Pulmonary artery endothelial cell (primary cell): Measurements from ENCODE around the gene RGS19. TPM values are rescaled to one million over a fixed set of nuclear protein-coding genes. Genes with fewer than 3 reads are reported as not detected.

Experiments
- DNase-seq: peaks from one replicate; pipeline ENCODE4 v3.0.0-alpha.2; 2011; ENCODE audit warnings: low read depth, low spot score
- total RNA-seq: library from RNA; depleted of rRNA; stranded (reverse); fragments of >200 nt; gene quantifications from 2 replicates; pipeline ENCODE4 v1.2.3, GENCODE V29; 2014

Gene RGS19
- total RNA-seq, 1 donor from 2014 or later: 19.1 TPM

DNA sequence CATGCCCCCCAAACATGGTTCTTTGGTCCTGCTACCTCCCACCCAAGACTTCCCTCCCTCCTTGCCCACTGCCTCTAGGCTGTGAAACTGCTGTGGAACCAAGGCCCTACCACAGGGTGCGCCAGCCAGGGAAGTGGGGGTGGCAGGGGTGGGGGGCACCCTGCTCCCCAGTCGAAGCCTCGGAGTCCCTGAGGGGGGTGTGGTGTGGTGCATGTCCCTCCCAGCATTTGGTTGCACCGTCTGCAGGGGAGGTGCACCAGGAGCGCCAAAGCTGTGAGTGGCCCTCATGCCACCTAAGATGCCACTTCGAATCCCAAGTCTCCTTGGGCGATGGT lies 1.8 kb downstream of the RGS19 start:
- DNase-seq: no peak

DNA sequence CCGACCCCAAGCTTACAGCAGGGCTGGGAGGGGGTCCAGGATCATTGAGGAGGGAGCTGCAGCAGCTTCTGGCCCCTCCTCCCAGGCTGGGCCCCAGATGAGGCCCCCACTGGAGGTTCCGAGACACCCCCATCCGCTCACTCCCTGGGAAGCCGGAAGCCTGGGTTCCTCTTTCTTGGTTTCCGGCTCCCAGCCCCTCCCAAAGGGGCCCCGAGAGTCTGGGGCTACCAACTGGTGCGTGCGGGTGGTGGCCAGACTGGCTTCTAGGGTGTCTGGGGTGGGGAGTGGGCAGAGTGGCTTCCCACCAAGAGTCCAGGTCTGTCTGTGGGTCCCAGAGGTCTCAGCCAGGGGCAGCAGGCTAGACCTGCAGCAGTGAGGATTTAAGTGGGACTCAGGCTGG lies 2.2 kb downstream of the RGS19 start:
- DNase-seq: no peak

DNA sequence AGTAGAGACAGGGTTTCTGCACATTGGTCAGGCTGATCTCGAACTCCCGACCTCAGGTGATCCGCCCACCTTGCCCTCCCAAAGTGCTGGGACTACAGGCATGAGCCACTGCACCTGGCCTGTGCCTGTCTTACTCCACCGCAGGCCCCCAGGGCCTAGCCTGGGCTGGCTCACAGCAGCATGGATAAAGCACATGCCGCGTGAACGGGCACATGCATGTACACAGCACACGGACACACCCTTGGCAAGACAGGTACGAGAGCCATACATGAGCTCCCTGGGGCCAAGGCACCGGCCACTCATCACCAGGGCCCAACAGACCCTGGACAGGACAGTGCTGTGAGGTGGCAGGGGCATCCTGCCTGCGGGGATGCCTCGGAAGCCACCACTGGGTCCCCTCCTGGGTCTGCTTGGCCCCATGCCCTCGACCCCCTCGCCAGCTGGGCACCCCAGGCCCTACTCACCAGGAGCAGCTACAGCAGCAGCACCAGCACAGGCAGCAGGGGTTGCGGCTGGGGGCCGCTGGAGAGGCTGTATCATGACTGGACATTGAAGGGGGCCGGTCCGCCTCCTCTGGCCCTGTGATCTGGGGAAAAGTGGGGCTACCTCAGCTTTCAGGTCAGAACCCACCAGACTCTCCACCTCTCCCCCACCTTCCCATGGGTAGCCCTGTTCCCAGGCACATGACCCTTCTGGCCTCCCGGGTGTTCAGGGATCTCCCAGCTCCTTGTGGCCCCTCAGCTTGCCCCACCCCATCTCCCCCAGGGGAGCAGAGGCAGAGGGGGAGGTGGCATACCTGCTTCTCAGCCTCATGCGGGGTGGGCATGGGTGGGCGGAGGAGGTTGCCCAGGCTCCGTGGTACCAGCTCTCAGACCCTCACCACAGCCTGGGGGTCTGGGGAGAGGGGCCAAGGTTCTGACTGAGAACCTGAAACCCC lies 3.0 kb downstream of the RGS19 start:
- DNase-seq: no peak

DNA sequence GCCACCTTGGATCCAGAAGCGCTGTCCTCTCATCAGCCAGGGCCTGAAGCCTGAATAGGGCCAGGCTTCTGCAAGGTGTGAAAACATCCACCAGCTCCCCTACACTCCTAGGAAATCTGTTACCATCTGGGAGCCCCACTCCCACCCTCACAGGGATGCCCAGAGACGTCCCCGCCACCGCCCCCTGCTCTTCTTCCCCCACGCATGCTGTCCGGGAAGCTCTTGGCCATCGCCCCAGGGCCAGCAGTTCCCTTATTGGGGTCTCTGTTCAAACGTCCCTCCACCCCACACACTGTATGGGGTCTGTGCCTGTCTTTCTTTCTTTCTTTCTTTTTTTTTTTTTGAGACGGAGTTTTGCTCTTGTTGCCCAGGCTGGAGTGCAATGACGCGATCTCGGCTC lies 3.8 kb downstream of the RGS19 start:
- no peak for DNase-seq

DNA sequence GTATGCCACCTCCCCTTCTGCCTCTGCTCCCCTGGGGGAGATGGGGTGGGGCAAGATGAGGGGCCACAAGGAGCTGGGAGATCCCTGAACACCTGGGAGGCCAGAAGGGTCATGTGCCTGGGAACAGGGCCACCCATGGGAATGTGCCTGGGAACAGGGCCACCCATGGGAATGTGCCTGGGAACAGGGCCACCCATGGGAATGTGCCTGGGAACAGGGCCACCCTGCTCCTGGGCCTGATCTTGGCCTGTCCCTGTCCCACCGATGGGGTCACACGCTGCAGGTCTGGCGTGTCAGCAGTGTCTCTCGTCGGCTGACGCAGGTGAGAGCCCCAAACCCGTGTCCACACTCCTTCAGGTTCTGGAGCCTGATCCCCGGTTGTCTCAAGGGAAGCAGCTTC lies 4.4 kb downstream of the RGS19 start:
- no peak for DNase-seq

DNA sequence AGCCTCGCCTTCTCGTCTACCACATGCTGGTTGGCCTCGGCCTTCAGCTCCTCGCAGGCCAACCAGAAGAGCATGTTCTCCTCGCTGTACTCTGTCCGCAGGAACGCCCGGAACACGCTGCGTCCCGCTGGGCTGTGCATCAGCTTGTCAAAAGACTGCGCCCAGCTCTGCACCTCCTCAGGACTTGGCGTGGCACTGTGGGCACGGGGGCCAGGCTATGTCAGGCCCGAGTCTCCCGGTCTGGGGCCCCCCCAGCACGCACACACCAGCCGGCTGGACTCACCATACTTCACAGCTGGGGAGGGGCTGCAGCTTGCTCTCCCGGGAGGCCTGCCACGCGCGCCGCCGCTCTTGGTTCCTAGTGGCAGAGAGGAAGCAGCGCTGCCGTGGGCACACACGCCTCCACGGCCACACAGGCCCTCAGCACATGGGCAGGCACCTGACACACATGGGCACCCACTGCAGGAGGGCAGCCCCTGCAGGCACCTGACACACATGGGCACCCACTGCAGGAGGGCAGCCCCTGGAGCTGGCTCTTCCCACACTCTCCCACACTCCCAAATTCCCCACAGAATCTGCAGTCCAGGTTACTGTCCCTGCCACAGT lies 5.0 kb downstream of the RGS19 start:
- DNase-seq: no peak

DNA sequence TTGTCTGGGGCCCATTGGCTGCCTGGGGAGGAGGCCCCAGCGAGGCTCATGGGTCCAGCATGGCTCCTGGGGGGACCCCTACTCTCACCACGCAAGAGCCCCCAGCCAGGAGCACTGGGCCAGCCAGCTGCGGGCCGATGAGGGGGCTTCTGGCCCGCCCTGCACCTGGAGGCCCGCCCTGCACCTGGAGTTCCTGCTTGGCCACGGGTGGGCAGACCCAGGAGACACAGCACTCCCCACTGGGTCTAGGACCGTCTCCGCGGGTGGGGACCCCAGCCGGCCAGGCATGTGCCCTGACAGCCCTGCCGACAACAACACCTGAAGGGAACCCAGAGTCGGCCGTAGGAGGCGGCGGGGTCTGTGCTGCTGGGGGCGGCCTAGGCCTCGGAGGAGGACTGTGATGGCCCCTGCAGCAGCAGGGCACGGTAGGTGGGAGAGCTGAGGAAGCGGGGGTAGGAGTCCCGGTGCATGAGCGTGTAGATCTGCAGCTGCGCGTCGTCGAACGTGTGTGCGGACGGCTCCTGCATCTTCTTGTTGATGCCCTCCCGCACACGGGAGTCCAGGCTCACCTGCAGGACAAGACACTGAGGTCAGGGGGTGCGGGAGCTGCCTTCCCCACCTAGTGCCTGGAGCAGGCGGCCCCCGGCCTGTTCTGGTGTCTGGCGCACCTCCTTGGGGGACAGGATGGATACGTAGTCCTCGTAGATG lies 5.7 kb downstream of the RGS19 start:
- no peak for DNase-seq

DNA sequence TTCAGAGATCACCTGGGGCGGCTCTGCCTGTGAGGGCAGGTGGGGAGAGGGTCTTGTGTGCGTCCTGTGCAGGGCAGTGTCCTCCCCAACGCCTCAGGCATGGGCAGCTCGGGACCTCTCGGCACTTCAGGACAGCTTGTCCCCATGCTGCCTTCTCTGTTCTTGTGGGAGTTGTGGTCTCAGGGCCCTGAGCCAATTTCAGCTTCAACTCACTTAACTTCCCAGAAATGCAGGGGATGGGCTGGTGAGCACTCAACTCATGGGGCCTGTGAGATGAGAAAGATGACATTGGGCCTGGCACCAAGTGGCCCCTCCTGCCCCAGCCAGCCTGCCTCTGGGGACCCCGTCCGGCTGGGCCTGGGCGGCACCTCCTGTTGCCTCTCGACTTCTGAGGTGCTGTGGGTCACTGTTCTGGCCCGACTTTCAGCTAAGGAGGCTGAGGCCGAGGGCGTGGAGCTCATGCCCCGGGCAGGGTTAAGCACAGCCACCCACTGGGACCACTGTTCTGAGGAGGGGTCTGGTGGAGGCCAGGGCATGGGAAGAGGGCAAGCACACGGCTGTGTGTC lies 6.7 kb downstream of the RGS19 start:
- no peak for DNase-seq

DNA sequence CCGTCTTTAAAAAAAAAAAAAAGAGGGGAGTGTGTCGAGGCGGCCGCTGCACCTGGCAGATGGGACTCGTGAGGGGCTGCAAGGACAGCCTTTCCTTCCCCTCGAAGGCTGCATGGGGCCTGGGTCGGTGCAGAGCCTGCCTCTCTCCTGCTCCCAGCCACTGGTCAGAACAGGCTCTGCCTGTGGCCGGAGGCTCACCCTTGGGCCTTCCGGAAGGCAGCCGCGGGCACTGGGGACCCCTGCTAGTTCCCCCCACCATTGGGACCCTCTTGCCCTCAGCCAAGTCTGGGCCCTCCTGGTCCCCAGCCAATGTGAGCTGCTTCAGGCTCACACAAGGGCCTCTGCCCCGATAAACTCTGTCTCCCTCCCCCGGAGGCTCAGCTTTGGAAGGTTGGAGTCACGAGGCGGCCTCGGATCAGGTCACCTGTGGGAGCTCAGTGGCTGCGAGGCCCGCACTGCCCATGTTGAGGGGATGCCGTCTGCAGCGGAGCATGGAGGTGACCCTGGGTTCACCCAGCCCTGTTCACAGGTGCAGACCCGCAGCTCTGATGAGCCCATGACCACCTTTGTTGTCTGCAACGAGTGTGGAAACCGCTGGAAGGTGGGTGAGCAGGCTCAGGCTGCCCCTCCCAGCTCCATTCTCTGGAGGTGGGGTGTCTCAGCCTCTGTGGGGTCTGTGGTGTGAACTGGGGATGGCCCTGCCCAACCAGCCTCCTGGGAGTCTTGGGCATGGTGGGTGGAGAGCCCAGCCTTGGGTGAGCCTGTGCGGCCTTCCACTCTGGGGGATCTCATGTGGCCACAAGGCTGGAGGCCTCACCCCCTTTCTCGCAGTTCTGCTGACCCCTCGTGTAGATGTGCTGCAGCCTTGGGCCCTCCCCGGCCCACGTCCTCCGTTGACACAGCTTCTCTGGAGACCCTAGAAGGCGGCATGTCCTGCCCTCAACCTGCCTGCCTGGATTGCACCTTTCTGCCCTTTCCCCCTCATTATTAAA lies 7.7 kb downstream of the RGS19 start:
- no peak for DNase-seq

DNA sequence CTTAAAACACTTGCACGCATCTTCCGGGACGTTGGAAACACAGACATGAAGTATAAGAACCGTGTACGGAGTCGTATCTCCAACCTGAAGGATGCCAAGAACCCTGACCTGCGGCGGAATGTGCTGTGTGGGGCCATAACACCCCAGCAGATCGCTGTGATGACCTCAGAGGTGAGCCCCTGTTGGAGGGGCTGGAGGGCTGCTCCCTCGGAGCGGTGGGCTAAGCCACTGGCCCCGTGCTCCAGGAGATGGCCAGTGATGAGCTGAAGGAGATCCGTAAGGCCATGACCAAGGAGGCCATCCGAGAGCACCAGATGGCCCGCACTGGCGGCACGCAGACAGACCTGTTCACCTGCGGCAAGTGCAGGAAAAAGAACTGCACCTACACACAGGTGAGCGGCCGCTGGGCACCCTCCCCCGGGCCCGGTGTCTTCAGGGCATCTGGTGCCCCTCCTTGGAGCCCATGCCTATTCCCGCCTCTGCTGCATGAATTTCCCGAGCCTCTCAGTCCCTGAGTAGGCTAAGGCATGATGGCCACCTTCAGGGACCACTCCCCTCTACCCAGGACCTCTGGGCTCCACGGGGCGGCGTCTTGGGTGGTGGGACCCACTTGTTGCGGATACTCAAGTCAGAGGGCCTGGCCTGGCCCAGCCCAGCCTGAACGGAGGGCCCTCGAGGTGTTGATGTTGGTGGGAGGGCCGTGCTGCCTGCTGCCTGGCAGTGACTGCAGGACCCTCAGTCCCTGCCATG lies 8.9 kb downstream of the RGS19 start:
- DNase-seq: no peak

DNA sequence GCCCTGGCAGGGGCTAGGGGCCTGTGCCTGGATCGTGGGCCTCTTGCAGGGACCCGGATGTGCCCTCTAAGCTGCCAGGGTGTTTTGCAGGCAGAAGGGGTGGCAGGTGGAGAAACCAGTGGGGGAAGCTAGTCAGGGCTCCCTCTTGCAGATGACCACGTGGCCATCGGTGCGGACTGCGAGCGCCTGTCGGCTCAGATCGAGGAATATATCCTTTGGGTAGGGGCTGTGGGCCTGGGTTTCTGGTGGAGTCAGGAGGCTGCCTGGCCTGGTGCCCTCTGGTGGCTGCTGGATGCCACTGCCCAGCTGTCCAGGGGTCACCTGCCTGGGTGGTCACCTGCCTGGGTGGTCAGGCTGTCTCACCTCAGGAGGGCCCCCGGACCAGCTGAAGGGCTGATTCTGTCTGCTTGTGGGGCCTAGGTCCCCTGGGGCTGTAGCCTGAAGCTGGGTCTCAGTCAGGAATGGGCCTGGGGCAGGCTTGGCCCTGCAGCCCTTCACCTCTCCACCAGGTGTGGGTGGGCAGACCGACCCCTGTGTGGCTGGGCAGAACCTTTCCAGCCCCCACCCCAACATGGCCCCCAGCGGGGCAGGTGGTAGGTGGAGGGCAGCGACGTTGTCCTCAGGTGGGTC lies 9.6 kb downstream of the RGS19 start:
- DNase-seq: no peak

DNA sequence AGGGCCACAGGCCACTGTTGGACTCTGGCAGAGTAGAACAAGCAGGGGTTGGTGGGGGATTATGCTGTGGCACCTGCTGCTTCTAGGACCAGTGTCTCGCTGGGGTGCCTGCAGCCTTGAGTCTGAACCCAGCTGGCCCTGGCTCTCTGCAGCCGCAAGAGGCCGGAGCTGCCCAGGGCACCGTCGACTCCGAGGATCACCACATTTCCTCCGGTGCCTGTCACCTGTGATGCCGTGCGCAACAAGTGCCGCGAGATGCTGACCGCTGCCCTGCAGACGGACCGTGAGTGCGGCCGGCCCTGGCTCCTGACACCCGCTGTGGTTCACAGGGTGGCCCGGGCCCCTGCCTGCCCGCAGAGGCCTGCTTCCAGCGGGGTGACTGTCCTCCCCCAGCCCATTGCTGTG lies 10.1 kb downstream of the RGS19 start:
- no peak for DNase-seq

DNA sequence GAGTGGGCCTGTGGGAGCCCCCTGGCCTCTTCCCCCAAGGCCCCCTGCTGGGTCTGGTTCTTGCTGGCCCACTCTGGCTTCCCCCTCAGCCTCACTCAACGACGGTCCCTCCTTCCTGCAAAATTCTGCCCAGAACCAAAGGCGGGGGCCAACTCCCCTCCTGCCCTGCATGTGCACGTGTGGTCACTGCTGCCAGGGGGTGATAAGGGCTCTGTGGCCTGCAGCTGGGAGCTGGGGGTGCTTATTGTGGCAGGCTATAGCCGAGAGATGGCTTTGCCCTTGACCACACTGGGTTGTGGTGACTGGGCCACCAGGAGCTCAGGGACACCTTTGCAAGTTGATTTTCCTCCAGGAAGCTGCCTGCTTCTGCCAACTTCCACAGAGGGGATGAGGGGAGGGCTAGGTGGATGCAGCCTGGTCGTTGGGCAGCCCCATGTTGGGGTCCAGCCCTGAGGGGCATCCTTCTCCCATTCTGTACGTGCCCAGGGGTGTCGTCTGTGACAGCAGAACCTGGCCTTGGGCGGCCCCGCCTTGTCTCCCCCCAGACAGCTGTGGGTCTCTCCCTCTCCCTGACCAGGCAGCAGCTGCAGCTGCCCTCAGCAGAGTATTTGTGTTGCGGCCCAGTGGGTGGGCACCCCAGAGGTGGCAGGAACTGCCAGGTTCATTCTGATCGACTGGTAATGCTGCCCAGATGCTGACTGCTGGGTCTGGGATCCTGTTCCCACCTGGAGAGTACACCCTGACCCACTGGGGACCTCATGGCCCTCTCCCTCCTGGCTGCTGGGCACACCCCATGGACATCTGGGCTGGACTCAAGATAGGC lies 10.7 kb downstream of the RGS19 start:
- DNase-seq: no peak

DNA sequence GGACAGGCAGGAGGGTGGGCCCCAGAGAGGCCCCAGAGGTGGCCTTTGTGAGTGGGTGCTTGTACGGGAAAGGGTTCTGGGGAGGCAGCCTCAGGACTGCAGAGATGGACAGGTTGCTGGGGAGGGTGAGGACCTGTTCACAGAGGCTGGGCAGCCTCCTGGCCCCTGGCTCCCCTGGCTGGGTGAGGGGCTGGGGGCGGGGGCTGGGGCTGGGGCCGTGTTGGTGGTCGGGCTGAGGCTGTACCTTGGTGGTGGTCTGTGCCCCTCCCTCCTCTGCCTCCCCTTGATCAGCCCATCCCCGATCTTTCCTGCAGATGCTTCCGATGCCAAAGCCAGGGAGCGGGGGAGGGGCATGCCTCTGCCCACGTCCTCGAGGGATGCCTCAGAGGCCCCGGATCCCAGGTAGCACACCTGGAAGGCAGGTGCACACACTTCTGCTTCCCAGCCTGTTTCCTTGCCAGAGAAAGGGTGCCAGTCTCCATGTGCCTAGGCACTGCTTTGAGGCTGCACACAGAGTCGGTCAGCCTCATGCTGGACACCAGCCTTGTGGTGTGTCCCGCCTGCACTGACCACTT lies 11.5 kb downstream of the RGS19 start:
- DNase-seq: no peak

DNA sequence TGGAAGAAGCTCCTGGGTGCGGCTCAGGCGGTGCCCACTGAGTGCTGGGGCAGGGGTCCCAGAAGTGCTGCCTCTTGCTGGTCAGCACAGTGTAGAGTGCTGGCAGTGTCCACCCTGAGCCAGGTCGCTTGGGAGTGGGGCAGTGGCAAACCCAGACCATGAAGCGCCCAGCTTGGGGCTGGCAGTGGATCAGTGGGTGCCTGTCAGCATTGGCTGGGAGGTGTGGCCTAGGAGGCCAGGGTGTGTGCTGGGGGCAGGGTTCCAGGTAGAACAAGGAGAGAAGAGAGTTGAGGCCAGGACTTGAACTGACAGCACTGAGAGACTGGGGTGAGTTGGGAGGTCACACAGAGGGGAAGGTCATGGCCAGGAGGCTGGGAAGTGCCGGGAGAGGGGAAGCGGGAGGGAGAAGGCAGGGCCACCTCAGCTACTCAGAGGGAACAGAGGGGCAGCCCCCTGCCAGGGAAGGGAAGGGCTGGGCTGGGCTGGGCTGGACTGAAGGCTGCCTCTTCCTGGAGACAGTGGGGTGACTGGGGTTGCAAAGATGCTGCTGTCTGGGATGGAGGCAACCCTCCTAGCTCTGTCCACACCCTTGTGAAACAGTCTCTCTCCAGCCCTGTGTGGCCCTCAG lies 12.2 kb downstream of the RGS19 start:
- no peak for DNase-seq

DNA sequence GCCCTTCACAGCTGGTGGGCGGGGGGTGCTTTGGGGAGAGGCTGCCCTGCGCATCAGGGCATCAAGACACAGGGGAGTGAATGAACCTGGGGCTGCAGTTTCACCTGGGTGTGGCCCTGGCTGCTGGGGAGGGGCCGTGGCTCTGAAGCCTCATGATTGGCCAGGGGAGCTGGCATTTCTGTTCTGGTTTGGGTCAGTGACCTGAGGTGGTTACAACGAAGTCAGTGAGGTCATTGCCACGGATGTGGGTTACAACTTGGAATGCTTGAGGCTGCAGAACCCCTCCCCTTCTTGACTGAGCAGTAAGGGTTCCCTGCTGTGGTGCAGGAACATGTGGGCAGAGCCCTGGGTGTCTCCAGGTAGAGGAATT lies 13.4 kb downstream of the RGS19 start:
- no peak for DNase-seq

DNA sequence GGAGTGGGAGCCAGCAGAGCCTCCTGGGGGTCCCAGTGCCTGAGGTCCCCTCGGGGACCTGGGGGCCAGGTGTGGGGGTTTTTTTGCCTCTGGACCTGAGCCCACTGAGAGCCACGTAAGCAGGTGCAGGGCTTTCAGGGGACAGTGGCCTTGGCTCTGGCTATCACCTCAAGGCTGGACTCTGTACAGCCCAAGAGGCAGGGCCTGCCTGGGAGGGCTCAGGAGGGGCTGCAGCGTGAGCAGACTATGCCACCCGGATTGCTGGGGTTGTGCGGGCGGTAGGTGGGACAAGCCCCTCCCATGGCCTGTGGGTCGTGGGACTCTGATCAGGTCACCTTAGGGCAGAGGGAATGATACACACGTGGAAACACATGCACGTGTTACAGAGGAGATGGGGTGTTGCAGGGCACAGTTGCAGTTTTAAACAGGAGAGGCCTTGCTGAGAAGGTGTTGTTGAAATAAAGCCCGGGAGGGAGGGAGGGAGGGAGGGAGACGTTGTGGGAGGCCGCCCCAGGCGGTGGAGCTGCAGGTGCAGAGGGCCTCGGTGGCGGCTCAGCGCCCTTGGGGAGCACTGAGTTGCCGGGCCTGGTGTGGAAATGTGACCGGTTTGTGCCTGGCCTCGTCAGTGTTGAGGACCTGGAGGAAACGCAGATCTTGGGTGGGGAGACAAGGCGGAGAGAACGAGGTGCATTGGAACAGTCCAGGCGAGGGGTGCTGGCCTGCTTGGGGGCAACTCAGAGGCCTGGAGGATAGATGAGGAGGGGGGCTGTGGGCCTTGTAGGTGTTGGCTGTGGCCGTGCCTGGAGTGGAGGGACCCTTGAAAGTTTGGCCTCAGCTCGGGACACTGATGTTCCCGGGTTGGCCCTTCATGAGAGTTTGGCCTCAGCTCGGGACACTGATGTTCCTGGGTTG lies 14.0 kb downstream of the RGS19 start:
- DNase-seq: no peak
